IPS DF 6.9 (cell line): ENCODE measurements around the gene TSPAN32.

ENCODE experiments used
- DNase-seq: peaks from one replicate; pipeline ENCODE4 v3.0.0-alpha.2; 2013; ENCODE audit warnings: low read depth, low spot score
- H3K27ac ChIP-seq: one replicate; pipeline ENCODE4 v1.5.1; 2013; ENCODE audit warnings: low read length, control low read depth
- H3K27me3 ChIP-seq: 2 replicates; pipeline ENCODE4 v1.6.1; 2013; ENCODE audit warnings: mild to moderate bottlenecking, low read length; ENCODE audit not compliant: control insufficient read depth, insufficient read depth
- H3K36me3 ChIP-seq: 2 replicates; pipeline ENCODE4 v1.6.1; 2013; ENCODE audit warnings: low read length; ENCODE audit not compliant: control insufficient read depth, insufficient read depth
- H3K4me1 ChIP-seq: 2 replicates; pipeline ENCODE4 v1.6.1; 2013; ENCODE audit warnings: low read length; ENCODE audit not compliant: control insufficient read depth, insufficient read depth
- H3K4me3 ChIP-seq: 2 replicates; pipeline ENCODE4 v1.5.1; 2013; ENCODE audit warnings: mild to moderate bottlenecking, low read length
- H3K9me3 ChIP-seq: 2 replicates; pipeline ENCODE4 v1.6.1; 2013; ENCODE audit warnings: low read length, inconsistent platforms; ENCODE audit not compliant: control insufficient read depth, insufficient read depth
- WGBS: extraction: QIAGEN DNeasy Blood & Tissue Kit; methylation state at CpG from one replicate; pipeline ENCODE4 v1.1.7; 2013; ENCODE audit warnings: mixed read lengths, missing lambda C conversion rate; ENCODE audit not compliant: insufficient read length, insufficient coverage; 5-methylcytosine and 5-hydroxymethylcytosine counted together

TSPAN32 gene, protein sequence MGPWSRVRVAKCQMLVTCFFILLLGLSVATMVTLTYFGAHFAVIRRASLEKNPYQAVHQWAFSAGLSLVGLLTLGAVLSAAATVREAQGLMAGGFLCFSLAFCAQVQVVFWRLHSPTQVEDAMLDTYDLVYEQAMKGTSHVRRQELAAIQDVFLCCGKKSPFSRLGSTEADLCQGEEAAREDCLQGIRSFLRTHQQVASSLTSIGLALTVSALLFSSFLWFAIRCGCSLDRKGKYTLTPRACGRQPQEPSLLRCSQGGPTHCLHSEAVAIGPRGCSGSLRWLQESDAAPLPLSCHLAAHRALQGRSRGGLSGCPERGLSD

DNA sequence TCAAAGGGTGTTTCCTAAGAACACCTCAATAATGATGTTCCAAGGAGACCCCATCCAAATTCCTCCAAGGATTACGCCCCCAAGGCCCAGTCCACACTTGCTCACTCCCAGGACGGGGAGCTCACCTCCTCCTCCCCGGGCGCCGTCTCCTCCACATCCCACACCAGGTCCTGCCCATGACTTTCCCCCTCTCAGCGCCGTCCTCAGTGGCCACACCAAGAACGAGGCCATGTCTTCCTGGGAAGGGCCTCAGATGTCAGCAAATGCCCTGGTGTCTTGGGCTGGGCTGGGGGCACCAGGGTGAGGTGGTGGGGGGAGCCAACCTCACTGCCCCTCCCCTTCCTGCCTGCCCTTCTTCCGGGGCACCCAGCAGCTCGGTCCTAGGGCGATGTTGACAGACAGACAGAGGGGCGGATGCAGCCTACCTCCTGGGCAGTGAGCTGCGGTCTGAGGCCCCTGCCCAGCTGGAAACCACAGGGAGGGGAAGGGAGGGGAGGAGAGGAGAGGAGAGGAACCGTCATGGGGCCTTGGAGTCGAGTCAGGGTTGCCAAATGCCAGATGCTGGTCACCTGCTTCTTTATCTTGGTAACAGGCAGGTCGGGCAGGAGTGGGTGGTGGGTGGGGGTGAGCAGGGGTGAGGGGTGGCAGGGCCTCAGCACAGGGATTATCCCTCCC lies at the start of gene TSPAN32, which contains the start of gene C11orf21:
TSS of gene TSPAN32 (plus strand) at position 383 of the 675 bp plus-strand sequence. CDS start at position 520, 137 bp downstream.
TSS of gene C11orf21 (minus strand) at position 288 of the 675 bp plus-strand sequence. CDS start at position 178, 110 bp downstream.
- Histone ChIP-seq H3K27me3 (no peaks in the 10 kb centered on the region), H3K4me1 (no peaks in the 10 kb centered on the region), H3K27ac (no peak within 1 kb of the TSS), H3K9me3 (no peaks in the 10 kb centered on the region), H3K36me3 (no peaks in the 10 kb centered on the region; the same call in 1 of the 2 replicates), H3K4me3 (no peak within 1 kb of the TSS)
- no CpG with 5 or more reads among the region's 16 CpGs for WGBS
- no peak for DNase-seq

GRCh38 chr11:2252018-2252417 lies 49.8 kb upstream of the TSPAN32 start:
- Histone ChIP-seq H3K4me1 (no peaks in the 10 kb centered on the region), H3K9me3 (no peaks in the 10 kb centered on the region), H3K4me3 (no peak overlapping the region), H3K27me3 (0 out of 2 replicates have a peak, but pooled peaks cover 1% of the 10 kb centered on the region), H3K36me3 (no peaks in the 10 kb centered on the region), H3K27ac (no peak overlapping the region)
- no peak for DNase-seq
- no CpG with 5 or more reads among the region's 6 CpGs for whole genome bisulfite sequencing

- H3K4me3 ChIP-seq = no peak overlapping the region
- no peak overlapping the region for H3K27ac ChIP-seq
- no peaks in the 10 kb centered on the region for H3K36me3 ChIP-seq
- no CpG with 5 or more reads among the region's 14 CpGs for WGBS
- peaks cover 2% of the 10 kb centered on the region; the same call in 1 of the 2 replicates for H3K4me1 ChIP-seq
- no peak for DNase-seq
- no peaks in the 10 kb centered on the region for H3K9me3 ChIP-seq
- H3K27me3 ChIP-seq = no peaks in the 10 kb centered on the region; the same call in 1 of the 2 replicates
These were observed 45.4 kb upstream of the TSPAN32 start for GRCh38 chr11:2256293-2256913.

- H3K27ac ChIP-seq = no peak overlapping the region
- H3K4me1 ChIP-seq = peaks cover 2% of the 10 kb centered on the region; the same call in 1 of the 2 replicates
- no peak overlapping the region for H3K4me3 ChIP-seq
- H3K9me3 ChIP-seq = no peaks in the 10 kb centered on the region
- WGBS = no CpG with 5 or more reads among the region's 31 CpGs
- no peaks in the 10 kb centered on the region for H3K36me3 ChIP-seq
- DNase-seq = no peak
- H3K27me3 ChIP-seq = no peaks in the 10 kb centered on the region; the same call in 1 of the 2 replicates
These were observed 44.7 kb upstream of the TSPAN32 start for GRCh38 chr11:2256951-2257700.

GRCh38 chr11:2258501-2259465 lies 43.0 kb upstream of the TSPAN32 start:
- no peak overlapping the region for H3K27ac ChIP-seq
- no peak for DNase-seq
- no peak overlapping the region for H3K4me3 ChIP-seq
- H3K36me3 ChIP-seq = no peaks in the 10 kb centered on the region
- peaks cover 2% of the 10 kb centered on the region; the same call in 1 of the 2 replicates for H3K4me1 ChIP-seq
- WGBS = no CpG with 5 or more reads among the region's 29 CpGs
- H3K27me3 ChIP-seq = no peaks in the 10 kb centered on the region; the same call in 1 of the 2 replicates
- no peaks in the 10 kb centered on the region for H3K9me3 ChIP-seq

- WGBS = no CpG with 5 or more reads among the region's 8 CpGs
- H3K4me1 ChIP-seq = peaks cover 2% of the 10 kb centered on the region; the same call in 1 of the 2 replicates
- H3K27me3 ChIP-seq = no peaks in the 10 kb centered on the region; the same call in 1 of the 2 replicates
- H3K36me3 ChIP-seq = no peaks in the 10 kb centered on the region
- no peaks in the 10 kb centered on the region for H3K9me3 ChIP-seq
- DNase-seq = no peak
- no peak overlapping the region for H3K27ac ChIP-seq
- H3K4me3 ChIP-seq = no peak overlapping the region
These were observed 42.4 kb upstream of the TSPAN32 start for GRCh38 chr11:2259466-2259830.

- no peaks in the 10 kb centered on the region for H3K9me3 ChIP-seq
- H3K4me1 ChIP-seq = peaks cover 2% of the 10 kb centered on the region; the same call in 1 of the 2 replicates
- H3K27ac ChIP-seq = no peak overlapping the region
- no CpG with 5 or more reads among the region's 12 CpGs for WGBS
- no peaks in the 10 kb centered on the region; the same call in 1 of the 2 replicates for H3K27me3 ChIP-seq
- no peak overlapping the region for H3K4me3 ChIP-seq
- H3K36me3 ChIP-seq = no peaks in the 10 kb centered on the region
- no peak for DNase-seq
These were observed 41.8 kb upstream of the TSPAN32 start for GRCh38 chr11:2259897-2260451.

DNA sequence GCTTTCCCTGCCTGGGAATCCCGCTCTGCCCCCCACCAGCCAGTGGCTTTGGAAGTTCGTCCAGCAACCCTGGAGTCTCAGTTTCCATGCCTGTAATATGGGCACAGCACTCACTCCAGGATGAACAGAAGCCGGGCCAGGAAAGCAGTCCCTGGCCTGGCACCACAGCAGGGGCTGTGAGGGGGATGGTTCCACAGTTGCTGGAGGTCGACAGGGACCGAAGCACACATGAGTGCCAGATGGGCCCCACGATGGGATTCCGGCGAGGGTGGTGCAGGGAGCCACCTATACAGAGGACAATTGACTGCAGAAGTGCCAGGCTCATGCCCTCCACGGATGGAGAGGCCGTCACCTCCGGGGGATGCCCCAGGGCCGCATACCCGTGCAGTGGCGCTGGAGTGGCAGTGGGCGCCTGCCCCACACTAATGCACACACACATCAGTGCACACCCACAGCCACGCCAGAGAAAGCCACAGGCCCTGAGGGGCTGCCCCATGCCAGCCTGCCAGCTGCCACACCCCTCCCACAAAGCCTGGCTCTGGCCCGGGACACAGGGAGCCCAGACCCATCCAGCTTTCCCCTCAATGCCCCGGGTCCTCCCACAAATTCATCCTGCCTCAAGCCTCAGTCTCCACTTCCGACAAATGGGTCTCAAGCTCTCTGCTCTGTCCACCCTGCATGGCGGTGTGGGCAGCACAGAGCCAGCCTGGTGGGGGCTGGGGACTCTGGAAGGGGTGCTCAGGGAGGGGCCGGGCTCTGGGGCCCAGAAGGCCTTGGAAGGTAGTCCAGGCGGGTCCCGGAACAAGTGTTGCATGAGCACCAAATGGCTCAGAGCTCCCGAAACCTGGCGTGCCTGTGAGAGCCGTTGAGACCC lies 41.1 kb upstream of the TSPAN32 start:
- no peak for DNase-seq
- H3K27ac ChIP-seq = no peak overlapping the region
- H3K4me1 ChIP-seq = peaks cover 2% of the 10 kb centered on the region; the same call in 1 of the 2 replicates
- H3K9me3 ChIP-seq = no peaks in the 10 kb centered on the region
- H3K36me3 ChIP-seq = no peaks in the 10 kb centered on the region
- no peak overlapping the region for H3K4me3 ChIP-seq
- H3K27me3 ChIP-seq = no peaks in the 10 kb centered on the region; the same call in 1 of the 2 replicates
- no CpG with 5 or more reads among the region's 26 CpGs for WGBS
